Upper lobe of left lung (tissue), 6 donors: ENCODE data around the gene MAP1B. TPM values are rescaled to one million over a fixed set of nuclear protein-coding genes. Genes with fewer than 3 reads are reported as not detected.

Experiments
- ATAC-seq, 2 donors: fragments of 200-7000 bp; cut with Tn5 transposase; one replicate each; pipeline ENCODE4 v1.9.1; 2022; ENCODE audit warnings: mild to moderate bottlenecking in 2 of 2, moderate library complexity in 2 of 2; ENCODE audit not compliant: low FRiP score in 2 of 2
- DNase-seq, 2 donors: peaks; one replicate each; pipeline ENCODE4 v3.0.0-alpha.2; 2019 to 2020
- H3K27ac ChIP-seq, 4 donors: fragments of 200-600 bp; sonication (generic); one replicate each; pipeline ENCODE4 v1.5.1; 2016 to 2019
- H3K27me3 ChIP-seq, 4 donors: fragments of 200-600 bp; sonication (generic); one replicate each; pipeline ENCODE4 v1.5.1; 2017 to 2019
- H3K36me3 ChIP-seq, 4 donors: fragments of 200-600 bp; sonication (generic); one replicate each; pipeline ENCODE4 v1.5.1; 2016 to 2019
- H3K4me1 ChIP-seq, 4 donors: fragments of 200-600 bp; sonication (generic); one replicate each; pipeline ENCODE4 v1.5.1; 2018 to 2019
- H3K4me3 ChIP-seq, 4 donors: fragments of 200-600 bp; sonication (generic); one replicate each; pipeline ENCODE4 v1.5.1; 2017 to 2019; ENCODE audit warnings: mild to moderate bottlenecking in 2 of 4, moderate library complexity in 1 of 4
- H3K9me3 ChIP-seq, 4 donors: fragments of 200-600 bp; sonication (generic); one replicate each; pipeline ENCODE4 v1.5.1; 2018 to 2019
- EP300 ChIP-seq, 4 donors: sonication (generic); formaldehyde crosslinking; IDR thresholded peaks; one replicate each; pipeline ENCODE4 v1.5.1; 2017; ENCODE audit warnings: antibody characterized with exemption in 4 of 4, control low read depth in 2 of 4
- POLR2A ChIP-seq, 4 donors: fragments of 450-650 bp; IDR thresholded peaks; one replicate each; pipeline ENCODE4 v1.5.1; 2016 to 2017; ENCODE audit warnings: antibody characterized with exemption in 4 of 4, mild to moderate bottlenecking in 2 of 4
- POLR2AphosphoS5 ChIP-seq, 2 donors: sonication (generic); formaldehyde crosslinking; IDR thresholded peaks; one replicate each; pipeline ENCODE4 v1.5.1; 2017; ENCODE audit warnings: antibody characterized with exemption in 2 of 2
- WGBS, 2 donors: methylation state at CpG; one replicate each; pipeline ENCODE4 v1.1.5; 2017 to 2018; 5-methylcytosine and 5-hydroxymethylcytosine counted together
- total RNA-seq, 6 donors: library from RNA; depleted of rRNA in 4 of 6; stranded (reverse); fragments of >200 nt in 4 of 6; gene quantifications; one replicate each; pipeline versions ENCODE4 v1.1.0 to v1.2.1, GENCODE V29; 2016 to 2021
- TF ChIP-seq, protein P1 (sequence below), 6 experiments: fragments of 450-650 bp in 4 of 6; fragments of 200-600 bp in 2 of 6; sonication (generic) in 2 of 6; IDR thresholded peaks; one replicate each; pipeline ENCODE4 v1.5.1; 2016 to 2019; ENCODE audit warnings: antibody characterized with exemption in 6 of 6
- donor health status: DM: no; HTN: no; CAD: no; lungs with moderate emphysema.
- donor health status: DM: no; HTN: yes; CAD: no; lungs with severe emphysema.

MAP1B gene
- total RNA-seq, 6 donors from 2014 or later = 21.6 to 59.4 (median 38.0) TPM

- Histone ChIP-seq H3K36me3 (no peaks in the 10 kb centered on the region), H3K4me1 (no peaks in the 10 kb centered on the region), H3K9me3 (no peaks in the 10 kb centered on the region), H3K4me3 (no peak overlapping the region), H3K27ac (no peak overlapping the region), H3K27me3 (no peaks in the 10 kb centered on the region)
- no peak for TF ChIP-seq POLR2AphosphoS5 (IDR thresholded peaks at IDR 0.05)
- no peak for TF ChIP-seq EP300 (IDR thresholded peaks at IDR 0.05)
- no peak for TF ChIP-seq POLR2A (IDR thresholded peaks at IDR 0.05)
- TF ChIP-seq, protein P1, sequence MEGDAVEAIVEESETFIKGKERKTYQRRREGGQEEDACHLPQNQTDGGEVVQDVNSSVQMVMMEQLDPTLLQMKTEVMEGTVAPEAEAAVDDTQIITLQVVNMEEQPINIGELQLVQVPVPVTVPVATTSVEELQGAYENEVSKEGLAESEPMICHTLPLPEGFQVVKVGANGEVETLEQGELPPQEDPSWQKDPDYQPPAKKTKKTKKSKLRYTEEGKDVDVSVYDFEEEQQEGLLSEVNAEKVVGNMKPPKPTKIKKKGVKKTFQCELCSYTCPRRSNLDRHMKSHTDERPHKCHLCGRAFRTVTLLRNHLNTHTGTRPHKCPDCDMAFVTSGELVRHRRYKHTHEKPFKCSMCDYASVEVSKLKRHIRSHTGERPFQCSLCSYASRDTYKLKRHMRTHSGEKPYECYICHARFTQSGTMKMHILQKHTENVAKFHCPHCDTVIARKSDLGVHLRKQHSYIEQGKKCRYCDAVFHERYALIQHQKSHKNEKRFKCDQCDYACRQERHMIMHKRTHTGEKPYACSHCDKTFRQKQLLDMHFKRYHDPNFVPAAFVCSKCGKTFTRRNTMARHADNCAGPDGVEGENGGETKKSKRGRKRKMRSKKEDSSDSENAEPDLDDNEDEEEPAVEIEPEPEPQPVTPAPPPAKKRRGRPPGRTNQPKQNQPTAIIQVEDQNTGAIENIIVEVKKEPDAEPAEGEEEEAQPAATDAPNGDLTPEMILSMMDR (IDR thresholded peaks at IDR 0.05) = no peak
- DNase-seq = no peak
- ATAC-seq = peak in 1 of 2 donors; percentile 25
- WGBS, 2 donors = 0 to 8% methylated on average over 1 of the region's 1 CpG
Observed at GRCh38 chr5:72125941-72126620, 18.8 kb downstream of the MAP1B start.

DNA sequence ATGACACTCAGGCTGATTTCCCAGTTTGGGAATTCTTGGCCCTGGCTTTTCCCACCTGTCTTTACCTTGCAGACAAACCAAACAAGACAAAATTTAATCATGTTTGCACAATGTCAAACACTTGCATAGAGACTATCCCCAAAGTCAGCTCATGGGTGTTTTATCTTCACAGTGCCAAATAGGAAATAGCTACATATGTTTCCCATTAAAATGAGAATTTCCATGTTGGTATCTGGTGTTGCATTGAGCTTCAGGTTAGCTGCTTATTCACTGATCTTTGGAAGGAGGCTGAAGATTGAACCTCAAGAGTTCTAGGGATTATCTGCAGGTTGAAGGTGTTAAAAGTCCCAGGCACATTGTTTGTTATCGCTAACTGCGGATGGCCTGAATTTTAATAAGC lies 19.5 kb downstream of the MAP1B start:
- no peak for ATAC-seq
- Histone ChIP-seq H3K27ac (no peak overlapping the region), H3K27me3 (no peaks in the 10 kb centered on the region), H3K4me1 (no peaks in the 10 kb centered on the region), H3K4me3 (no peak overlapping the region), H3K9me3 (no peaks in the 10 kb centered on the region), H3K36me3 (no peaks in the 10 kb centered on the region)
- WGBS, 2 donors = 97 to 100% methylated on average over 2 of the region's 2 CpGs
- TF ChIP-seq POLR2A (IDR thresholded peaks at IDR 0.05) = no peak
- TF ChIP-seq, protein P1 (IDR thresholded peaks at IDR 0.05) = no peak
- TF ChIP-seq POLR2AphosphoS5 (IDR thresholded peaks at IDR 0.05) = no peak
- no peak for TF ChIP-seq EP300 (IDR thresholded peaks at IDR 0.05)
- DNase-seq = no peak

DNA sequence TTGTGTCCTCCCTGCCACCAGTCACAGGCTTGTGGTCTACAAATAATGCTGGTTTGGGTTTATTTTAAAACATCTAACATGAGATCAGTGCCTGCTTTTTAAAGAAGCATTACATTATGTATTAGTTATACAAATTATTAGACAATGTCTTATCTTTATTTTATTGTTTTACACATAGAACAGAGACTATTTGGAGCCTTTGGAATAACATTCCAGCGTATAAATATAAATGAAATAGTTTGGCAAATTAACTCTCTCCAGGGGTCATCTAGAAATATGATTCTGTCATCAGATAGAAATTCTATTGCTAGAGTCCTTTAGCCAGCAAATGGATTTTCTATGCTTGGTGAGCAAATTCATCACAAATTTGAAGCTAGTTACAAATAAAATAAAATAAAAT lies 22.4 kb downstream of the MAP1B start:
- no peaks in the 10 kb centered on the region for H3K9me3 ChIP-seq
- no peak overlapping the region for H3K4me3 ChIP-seq
- no peaks in the 10 kb centered on the region for H3K27me3 ChIP-seq
- H3K36me3 ChIP-seq = no peaks in the 10 kb centered on the region
- ATAC-seq (peak in 1 of 2 donors; percentile 11), DNase-seq (no peak)
- H3K4me1 ChIP-seq = no peaks in the 10 kb centered on the region
- TF ChIP-seq POLR2A (IDR thresholded peaks at IDR 0.05) = no peak
- TF ChIP-seq, protein P1 (IDR thresholded peaks at IDR 0.05) = no peak
- no peak for TF ChIP-seq EP300 (IDR thresholded peaks at IDR 0.05)
- TF ChIP-seq POLR2AphosphoS5 (IDR thresholded peaks at IDR 0.05) = no peak
- no peak overlapping the region for H3K27ac ChIP-seq
- 57 to 67% methylated on average over 1 of the region's 1 CpG for WGBS, 2 donors

GRCh38 chr5:72130351-72130761 lies 23.1 kb downstream of the MAP1B start:
- Histone ChIP-seq H3K4me1 (no peaks in the 10 kb centered on the region), H3K4me3 (no peak overlapping the region), H3K36me3 (no peaks in the 10 kb centered on the region), H3K27ac (no peak overlapping the region), H3K27me3 (no peaks in the 10 kb centered on the region), H3K9me3 (no peaks in the 10 kb centered on the region)
- no peak for ATAC-seq
- 48 to 65% methylated on average over 2 of the region's 2 CpGs for WGBS, 2 donors
- TF ChIP-seq POLR2A (IDR thresholded peaks at IDR 0.05) = no peak
- TF ChIP-seq, protein P1 (IDR thresholded peaks at IDR 0.05) = no peak
- TF ChIP-seq POLR2AphosphoS5 (IDR thresholded peaks at IDR 0.05) = no peak
- TF ChIP-seq EP300 (IDR thresholded peaks at IDR 0.05) = no peak
- no peak for DNase-seq
